Urinary bladder (tissue), 4 donors: ENCODE results near the gene TNFRSF19. TPM values are rescaled to one million over a fixed set of nuclear protein-coding genes. Genes with fewer than 3 reads are reported as not detected.

Experiments used
- DNase-seq: peaks from one replicate; pipeline ENCODE4 v3.0.0-alpha.2; 2015; ENCODE audit errors: extremely low spot score
- H3K27ac ChIP-seq: one replicate; pipeline ENCODE4 v1.5.1; 2013; ENCODE audit warnings: low read depth, mild to moderate bottlenecking, moderate library complexity
- H3K36me3 ChIP-seq: one replicate; pipeline ENCODE4 v1.6.1; 2013; ENCODE audit warnings: mild to moderate bottlenecking, moderate library complexity; ENCODE audit not compliant: insufficient read depth
- H3K4me1 ChIP-seq: one replicate; pipeline ENCODE4 v1.6.1; 2013; ENCODE audit warnings: mild to moderate bottlenecking, moderate library complexity; ENCODE audit not compliant: insufficient read depth
- H3K4me3 ChIP-seq: one replicate; pipeline ENCODE4 v1.5.1; 2013; ENCODE audit warnings: low read depth, low read length
- WGBS: extraction: QIAGEN DNeasy Blood & Tissue Kit; methylation state at CpG from one replicate; pipeline ENCODE4 v1.1.7; 2013; 5-methylcytosine and 5-hydroxymethylcytosine counted together
- polyA plus RNA-seq: library from polyadenylated mRNA; stranded (reverse); fragments of 200-250 nt; gene quantifications from one replicate; pipeline ENCODE4 v1.2.3, GENCODE V29; 2013
- total RNA-seq: library from RNA; depleted of rRNA; stranded (reverse); fragments of >200 nt; gene quantifications from one replicate; pipeline ENCODE4 v1.2.3, GENCODE V29; 2014
- donor health status: healthy with polysubstance abuse.
- donor health status: healthy.

The TNFRSF19 gene
- total and polyA plus RNA-seq, 2 donors = 8.2 to 17.6 TPM

- no peaks in the 10 kb centered on the region for H3K36me3 ChIP-seq
- no peak for DNase-seq
- no peak overlapping the region for H3K4me3 ChIP-seq
- no peaks in the 10 kb centered on the region for H3K4me1 ChIP-seq
- H3K27ac ChIP-seq = no peak overlapping the region
- 81% methylated on average over 10 of the region's 10 CpGs for WGBS
These were observed 82.9 kb downstream of the TNFRSF19 start for GRCh38 chr13:23652909-23653726.

DNA sequence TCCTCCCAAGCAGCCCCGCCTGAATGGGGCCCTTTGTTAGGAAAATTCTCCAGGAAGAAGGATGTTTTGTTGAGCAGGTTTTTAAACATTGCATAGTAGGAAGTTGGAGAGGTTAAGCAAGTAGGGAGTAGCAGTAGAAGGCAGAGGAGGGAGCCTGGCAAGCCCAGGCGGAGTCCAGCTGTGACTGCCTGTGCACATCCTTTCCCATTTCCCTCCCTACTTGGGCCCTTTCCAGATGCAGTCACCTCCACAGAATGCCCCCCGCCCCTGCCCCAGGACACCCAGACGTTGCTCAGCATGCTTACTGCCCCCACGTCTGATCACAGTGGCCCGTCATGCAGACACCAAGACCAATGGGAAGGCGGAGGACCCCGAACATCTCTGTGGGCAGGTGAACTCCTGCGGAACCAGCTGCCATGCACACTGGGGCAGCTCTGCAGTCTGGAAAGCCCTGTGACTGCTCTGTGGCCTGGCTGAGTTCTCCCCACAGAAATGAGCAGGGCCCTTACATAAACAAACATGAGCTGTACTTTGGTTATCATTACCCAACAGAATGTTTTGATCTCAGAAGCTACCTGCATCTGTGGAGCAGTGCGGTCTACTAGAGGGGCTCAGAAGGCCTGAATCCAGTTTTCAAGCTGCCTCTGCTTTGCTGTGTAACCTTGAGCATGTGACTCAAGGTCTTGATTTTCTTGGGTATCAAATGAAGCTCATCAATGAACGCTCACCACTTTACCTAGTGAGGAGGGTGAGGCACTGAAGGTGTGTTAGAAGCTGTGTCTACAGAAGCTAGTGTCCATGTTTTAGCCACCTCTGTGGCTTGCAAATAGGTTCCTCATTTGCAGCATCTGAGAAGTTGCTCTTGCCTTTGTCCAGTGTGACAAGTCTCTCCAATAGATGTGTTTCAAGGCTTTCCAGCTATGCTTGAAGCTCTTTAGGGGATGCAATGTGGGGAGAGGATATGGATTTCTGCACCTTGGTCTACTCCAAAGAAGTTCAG is 84.2 kb downstream of the TNFRSF19 start:
- no peak overlapping the region for H3K27ac ChIP-seq
- DNase-seq = no peak

DNA sequence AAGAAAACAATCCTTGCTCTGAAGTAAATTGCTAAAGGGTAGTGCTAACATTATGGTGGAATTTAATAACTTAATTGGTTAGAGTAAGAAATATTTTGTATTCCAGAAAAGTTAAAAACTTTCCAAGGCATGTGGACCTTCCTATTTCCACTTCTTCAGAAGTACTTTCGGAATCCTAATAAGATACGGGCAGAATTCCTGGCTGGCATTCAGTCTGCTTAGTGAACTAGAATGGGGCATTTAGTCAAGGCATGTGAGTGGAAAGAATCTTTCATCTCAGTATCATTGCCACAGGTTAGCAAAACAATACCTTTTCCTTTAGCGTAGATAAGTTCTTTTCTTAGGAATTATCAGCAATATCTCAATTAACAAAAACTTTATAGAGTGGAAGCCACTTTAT is 85.1 kb downstream of the TNFRSF19 start:
- no peak overlapping the region for H3K27ac ChIP-seq
- no peaks in the 10 kb centered on the region for H3K36me3 ChIP-seq
- H3K4me1 ChIP-seq = no peaks in the 10 kb centered on the region
- 93% methylated on average over 3 of the region's 3 CpGs for WGBS
- no peak overlapping the region for H3K4me3 ChIP-seq
- DNase-seq = no peak

More for the DNA sequence above, 84.2 kb downstream of the TNFRSF19 start:
- no peaks in the 10 kb centered on the region for H3K36me3 ChIP-seq
- no peak overlapping the region for H3K4me3 ChIP-seq
- no peaks in the 10 kb centered on the region for H3K4me1 ChIP-seq
- 74% methylated on average over 11 of the region's 11 CpGs for WGBS

- H3K4me3 ChIP-seq = no peak overlapping the region
- WGBS = 44% methylated on average over 4 of the region's 4 CpGs
- no peaks in the 10 kb centered on the region for H3K4me1 ChIP-seq
- no peak for DNase-seq
- no peaks in the 10 kb centered on the region for H3K36me3 ChIP-seq
- no peak overlapping the region for H3K27ac ChIP-seq
These were observed 86.6 kb downstream of the TNFRSF19 start for GRCh38 chr13:23656637-23657371.

- Histone ChIP-seq H3K27ac (no peak overlapping the region), H3K36me3 (no peaks in the 10 kb centered on the region), H3K4me1 (no peaks in the 10 kb centered on the region), H3K4me3 (no peak overlapping the region)
- DNase-seq = no peak
- 34% methylated on average over 15 of the region's 15 CpGs for WGBS
These were observed 88.8 kb downstream of the TNFRSF19 start for GRCh38 chr13:23658929-23659541.

DNA sequence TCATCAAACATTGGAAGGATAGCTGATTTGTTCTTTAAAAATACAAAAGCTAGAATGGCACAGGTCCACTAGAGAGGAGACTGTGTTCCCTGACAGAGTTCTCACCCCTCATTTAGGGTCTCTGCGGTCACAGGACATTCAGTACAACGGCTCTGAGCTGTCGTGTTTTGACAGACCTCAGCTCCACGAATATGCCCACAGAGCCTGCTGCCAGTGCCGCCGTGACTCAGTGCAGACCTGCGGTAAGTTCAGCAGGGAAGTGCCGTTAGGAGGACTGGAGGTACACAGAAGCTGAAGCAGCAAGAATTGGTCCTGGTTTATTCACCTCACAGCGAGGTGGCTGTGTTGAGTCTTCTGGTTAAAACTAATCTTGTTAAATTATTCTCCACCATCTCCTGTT is 90.0 kb downstream of the TNFRSF19 start:
- Histone ChIP-seq H3K4me1 (no peaks in the 10 kb centered on the region), H3K27ac (no peak overlapping the region), H3K36me3 (no peaks in the 10 kb centered on the region), H3K4me3 (no peak overlapping the region)
- 95% methylated on average over 9 of the region's 9 CpGs for WGBS
- DNase-seq = no peak

- H3K36me3 ChIP-seq = no peaks in the 10 kb centered on the region
- DNase-seq = no peak
- H3K27ac ChIP-seq = no peak overlapping the region
- no peaks in the 10 kb centered on the region for H3K4me1 ChIP-seq
- H3K4me3 ChIP-seq = no peak overlapping the region
- WGBS = 76% methylated on average over 8 of the region's 8 CpGs
These were observed 96.4 kb downstream of the TNFRSF19 start for GRCh38 chr13:23666582-23666981.

- no peak overlapping the region for H3K27ac ChIP-seq
- 96% methylated on average over 6 of the region's 6 CpGs for WGBS
- DNase-seq = no peak
- H3K4me1 ChIP-seq = no peaks in the 10 kb centered on the region
- H3K36me3 ChIP-seq = no peaks in the 10 kb centered on the region
- no peak overlapping the region for H3K4me3 ChIP-seq
These were observed 97.5 kb downstream of the TNFRSF19 start for GRCh38 chr13:23667750-23668149.

DNA sequence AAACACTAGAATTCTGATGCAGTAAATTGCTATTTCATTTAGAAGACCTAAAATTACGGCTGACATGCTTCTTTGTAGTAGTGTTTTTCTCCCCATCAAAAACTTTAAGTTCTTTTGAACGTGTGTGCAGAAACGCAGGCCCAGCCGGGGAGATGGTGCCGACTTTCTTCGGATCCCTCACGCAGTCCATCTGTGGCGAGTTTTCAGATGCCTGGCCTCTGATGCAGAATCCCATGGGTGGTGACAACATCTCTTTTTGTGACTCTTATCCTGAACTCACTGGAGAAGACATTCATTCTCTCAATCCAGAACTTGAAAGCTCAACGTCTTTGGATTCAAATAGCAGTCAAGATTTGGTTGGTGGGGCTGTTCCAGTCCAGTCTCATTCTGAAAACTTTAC is 98.3 kb downstream of the TNFRSF19 start:
- H3K4me1 ChIP-seq = no peaks in the 10 kb centered on the region
- H3K27ac ChIP-seq = no peak overlapping the region
- WGBS = 96% methylated on average over 9 of the region's 9 CpGs
- no peak for DNase-seq
- H3K36me3 ChIP-seq = no peaks in the 10 kb centered on the region
- H3K4me3 ChIP-seq = no peak overlapping the region

- Histone ChIP-seq H3K4me1 (no peaks in the 10 kb centered on the region), H3K36me3 (no peaks in the 10 kb centered on the region), H3K27ac (no peak overlapping the region), H3K4me3 (no peak overlapping the region)
- WGBS = 82% methylated on average over 7 of the region's 7 CpGs
- no peak for DNase-seq
These were observed 100.6 kb downstream of the TNFRSF19 start for GRCh38 chr13:23670793-23671192.

- H3K4me3 ChIP-seq = no peak overlapping the region
- 79% methylated on average over 2 of the region's 2 CpGs for whole genome bisulfite sequencing
- no peaks in the 10 kb centered on the region for H3K4me1 ChIP-seq
- H3K36me3 ChIP-seq = no peaks in the 10 kb centered on the region
- no peak overlapping the region for H3K27ac ChIP-seq
- DNase-seq = no peak
These were observed 101.2 kb downstream of the TNFRSF19 start for GRCh38 chr13:23671377-23671776.

DNA sequence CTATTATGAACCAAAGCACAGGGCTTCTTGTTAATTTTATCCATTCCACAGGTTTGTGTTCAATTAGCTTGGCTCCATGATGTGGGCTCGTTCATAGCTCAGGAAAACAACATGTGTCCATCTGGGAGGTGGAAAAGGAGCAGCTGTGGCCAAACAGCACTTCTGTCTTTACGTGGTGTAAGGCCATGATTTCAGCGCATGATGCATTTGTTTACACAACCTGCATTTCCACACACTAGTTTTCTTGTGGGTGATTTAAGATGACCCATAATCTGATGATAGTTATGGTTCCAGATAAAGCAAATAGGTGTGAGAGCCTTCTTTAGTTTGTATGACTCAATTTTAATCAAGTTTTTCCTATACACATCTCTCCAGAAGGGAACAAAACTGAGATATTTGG is 101.7 kb downstream of the TNFRSF19 start:
- Histone ChIP-seq H3K4me3 (no peak overlapping the region), H3K36me3 (no peaks in the 10 kb centered on the region), H3K4me1 (no peaks in the 10 kb centered on the region), H3K27ac (no peak overlapping the region)
- WGBS = 70% methylated on average over 3 of the region's 3 CpGs
- no peak for DNase-seq

- no peaks in the 10 kb centered on the region for H3K4me1 ChIP-seq
- WGBS = 46% methylated on average over 4 of the region's 4 CpGs
- H3K27ac ChIP-seq = no peak overlapping the region
- H3K4me3 ChIP-seq = no peak overlapping the region
- no peak for DNase-seq
- H3K36me3 ChIP-seq = no peaks in the 10 kb centered on the region
These were observed 102.4 kb downstream of the TNFRSF19 start for GRCh38 chr13:23672616-23673015.
